Measurements from ENCODE around the gene GRIK5. TPM values are rescaled to one million over a fixed set of nuclear protein-coding genes. Genes with fewer than 3 reads are reported as not detected.
"Not testable (repeated sequence)": the region's sequence is repeated elsewhere in the genome, so short reads cannot be mapped to it uniquely, and the experiment has no call there.

The GRIK5 gene
- total RNA-seq, 4 donors from 2014 or later: 0.08 to 1.1 (median 0.37) TPM

GRCh38 chr19:42034640-42035391 lies 35.2 kb downstream of the GRIK5 start:
- TF ChIP-seq CTCF (IDR thresholded peaks at IDR 0.05): peak; percentile 63 to 88 (median 79)
- H3K27me3 ChIP-seq; DNase-seq; H3K9me3 ChIP-seq; intact Hi-C loops (cut with DNase I); H3K36me3 ChIP-seq: not testable (repeated sequence)
- WGBS, 2 donors: 14 to 33% methylated on average over 12 to 14 of the region's 17 CpGs
- peak overlapping the region in 2 of 4 donors; percentile 28 to 37 for H3K4me3 ChIP-seq
- H3K4me1 ChIP-seq: peaks cover 0 to 18% (median 6%) of the 10 kb centered on the region in 3 donors
- peak overlapping the region in 3 of 4 donors; percentile 39 to 57 (median 47) for H3K27ac ChIP-seq

DNA sequence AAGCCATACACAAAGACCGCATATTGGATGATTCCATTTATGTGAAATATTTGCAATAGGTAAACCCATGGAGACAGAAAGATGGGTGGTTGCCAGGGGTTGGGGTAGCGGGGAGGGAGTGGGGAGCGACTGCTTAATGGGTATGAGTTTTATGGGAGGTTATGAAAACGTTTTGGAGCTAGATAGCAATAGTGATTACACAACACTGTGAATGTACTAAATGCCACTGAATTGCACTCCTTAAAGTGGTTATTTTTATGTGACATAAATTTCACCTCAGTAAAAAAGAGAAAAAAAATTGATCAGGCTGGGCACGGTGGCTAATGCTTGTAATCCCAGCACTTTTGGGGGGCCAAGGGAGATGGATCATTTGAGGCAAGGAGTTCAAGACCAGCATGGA lies 36.6 kb downstream of the GRIK5 start:
- WGBS, 2 donors: 67 to 69% methylated on average over 5 of the region's 5 CpGs
- TF ChIP-seq CTCF (IDR thresholded peaks at IDR 0.05) (no peak), POLR2A (IDR thresholded peaks at IDR 0.05) (no peak)

GRCh38 chr19:42032431-42032830 lies 37.6 kb downstream of the GRIK5 start:
- 27 to 45% methylated on average over 5 of the region's 5 CpGs for WGBS, 2 donors
- H3K4me1 ChIP-seq: peaks cover 0 to 18% (median 6%) of the 10 kb centered on the region in 3 donors
- no peak for DNase-seq
- H3K9me3 ChIP-seq: no peaks in the 10 kb centered on the region
- no peak overlapping the region for H3K4me3 ChIP-seq
- no peak overlapping the region for H3K27ac ChIP-seq
- intact Hi-C loops (cut with DNase I): no loop called here
- no peaks in the 10 kb centered on the region for H3K36me3 ChIP-seq
- no peak for TF ChIP-seq POLR2A (IDR thresholded peaks at IDR 0.05)
- TF ChIP-seq CTCF (IDR thresholded peaks at IDR 0.05): no peak
- H3K27me3 ChIP-seq: peaks cover 0 to 3% (median 0%) of the 10 kb centered on the region in 4 donors

More for the DNA sequence above, 36.6 kb downstream of the GRIK5 start:
- peaks cover 0 to under 1% (median 0%) of the 10 kb centered on the region in 4 donors for H3K27me3 ChIP-seq
- intact Hi-C loops (cut with DNase I): no loop called here
- no peak for DNase-seq
- H3K9me3 ChIP-seq: no peaks in the 10 kb centered on the region
- no peaks in the 10 kb centered on the region for H3K36me3 ChIP-seq
- H3K4me1 ChIP-seq: peaks cover 0 to 18% (median 6%) of the 10 kb centered on the region in 3 donors
- H3K4me3 ChIP-seq: no peak overlapping the region
- no peak overlapping the region for H3K27ac ChIP-seq

GRCh38 chr19:42030645-42031440 lies 39.2 kb downstream of the GRIK5 start:
- intact Hi-C loops (cut with DNase I): no loop called here
- DNase-seq: no peak
- Histone ChIP-seq H3K27me3 (peaks cover 0 to 3% (median 0%) of the 10 kb centered on the region in 4 donors), H3K4me1 (peaks cover 0 to 18% (median 6%) of the 10 kb centered on the region in 3 donors), H3K4me3 (no peak overlapping the region), H3K27ac (no peak overlapping the region), H3K9me3 (no peaks in the 10 kb centered on the region), H3K36me3 (no peaks in the 10 kb centered on the region)
- 76 to 81% methylated on average over 7 of the region's 7 CpGs for WGBS, 2 donors
- TF ChIP-seq CTCF (IDR thresholded peaks at IDR 0.05) (no peak), POLR2A (IDR thresholded peaks at IDR 0.05) (no peak)

All from esophagus squamous epithelium (tissue), 5 donors.